Progenitor cell of endocrine pancreas (in vitro differentiated cells): ENCODE data around the gene TEX14. TPM values are rescaled to one million over a fixed set of nuclear protein-coding genes. Genes with fewer than 3 reads are reported as not detected.

Experiments used
- DNase-seq: peaks from one replicate; pipeline ENCODE4 v3.0.0; 2021; ENCODE audit warnings: low spot score; ENCODE audit not compliant: unreplicated experiment
- H3K27ac Mint-ChIP-seq: 2 replicates; pipeline ENCODE4 v1.8.0; 2021; ENCODE audit warnings: mild to moderate bottlenecking, moderate library complexity, mixed read lengths
- H3K27me3 Mint-ChIP-seq: 2 replicates; pipeline ENCODE4 v1.8.0; 2021; ENCODE audit warnings: mixed read lengths
- H3K36me3 Mint-ChIP-seq: 2 replicates; pipeline ENCODE4 v1.8.0; 2022; ENCODE audit warnings: mixed read lengths; ENCODE audit not compliant: insufficient read depth
- H3K4me1 Mint-ChIP-seq: 2 replicates; pipeline ENCODE4 v1.8.0; 2021; ENCODE audit warnings: low read depth, mixed read lengths
- H3K4me3 Mint-ChIP-seq: 2 replicates; pipeline ENCODE4 v1.8.0; 2021; ENCODE audit warnings: low read depth, mild to moderate bottlenecking, moderate library complexity, mixed read lengths
- H3K9me3 Mint-ChIP-seq: 2 replicates; pipeline ENCODE4 v1.8.0; 2021; ENCODE audit warnings: low read depth, mixed read lengths
- total RNA-seq: library from RNA; stranded (reverse); gene quantifications from 2 replicates; pipeline ENCODE4 v1.2.1, GENCODE V29; 2021
- TF ChIP-seq, protein P1 (sequence below): fragments of 200-600 bp; sonication (generic); IDR thresholded peaks from one replicate; pipeline ENCODE4 v1.5.0; 2021; ENCODE audit warnings: antibody characterized with exemption, mild to moderate bottlenecking; ENCODE audit not compliant: unreplicated experiment

Gene TEX14
- total RNA-seq, 1 donor from 2014 or later, result 0.22 TPM

DNA sequence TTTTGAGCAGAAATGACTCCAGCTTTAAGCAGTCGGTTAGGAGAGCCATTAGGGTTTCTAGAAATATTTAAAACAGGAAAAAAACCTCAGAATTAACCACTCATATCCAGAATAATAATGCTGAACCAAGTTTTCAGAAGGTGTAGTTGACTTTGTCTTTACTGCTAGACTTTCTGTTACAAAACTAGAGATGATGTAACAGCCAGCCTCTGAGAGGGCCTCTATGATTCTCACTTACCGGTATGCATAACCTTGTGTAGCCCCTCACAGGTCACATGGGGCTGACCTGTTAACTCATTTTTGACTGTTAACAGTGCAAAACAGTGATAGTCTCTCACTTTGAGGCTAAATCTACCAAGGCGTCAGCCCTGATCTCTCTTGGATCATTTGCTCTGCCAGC lies 74.3 kb downstream of the TEX14 start:
- H3K4me3 Mint-ChIP-seq, result no peak overlapping the region
- H3K27ac Mint-ChIP-seq, result no peak overlapping the region
- peaks cover 6% of the 10 kb centered on the region for H3K27me3 Mint-ChIP-seq
- H3K9me3 Mint-ChIP-seq, result no peaks in the 10 kb centered on the region
- peaks cover 7% of the 10 kb centered on the region for H3K4me1 Mint-ChIP-seq
- DNase-seq, result no peak
- no peaks in the 10 kb centered on the region for H3K36me3 Mint-ChIP-seq
- TF ChIP-seq, protein P1, sequence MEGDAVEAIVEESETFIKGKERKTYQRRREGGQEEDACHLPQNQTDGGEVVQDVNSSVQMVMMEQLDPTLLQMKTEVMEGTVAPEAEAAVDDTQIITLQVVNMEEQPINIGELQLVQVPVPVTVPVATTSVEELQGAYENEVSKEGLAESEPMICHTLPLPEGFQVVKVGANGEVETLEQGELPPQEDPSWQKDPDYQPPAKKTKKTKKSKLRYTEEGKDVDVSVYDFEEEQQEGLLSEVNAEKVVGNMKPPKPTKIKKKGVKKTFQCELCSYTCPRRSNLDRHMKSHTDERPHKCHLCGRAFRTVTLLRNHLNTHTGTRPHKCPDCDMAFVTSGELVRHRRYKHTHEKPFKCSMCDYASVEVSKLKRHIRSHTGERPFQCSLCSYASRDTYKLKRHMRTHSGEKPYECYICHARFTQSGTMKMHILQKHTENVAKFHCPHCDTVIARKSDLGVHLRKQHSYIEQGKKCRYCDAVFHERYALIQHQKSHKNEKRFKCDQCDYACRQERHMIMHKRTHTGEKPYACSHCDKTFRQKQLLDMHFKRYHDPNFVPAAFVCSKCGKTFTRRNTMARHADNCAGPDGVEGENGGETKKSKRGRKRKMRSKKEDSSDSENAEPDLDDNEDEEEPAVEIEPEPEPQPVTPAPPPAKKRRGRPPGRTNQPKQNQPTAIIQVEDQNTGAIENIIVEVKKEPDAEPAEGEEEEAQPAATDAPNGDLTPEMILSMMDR, result no peak

DNA sequence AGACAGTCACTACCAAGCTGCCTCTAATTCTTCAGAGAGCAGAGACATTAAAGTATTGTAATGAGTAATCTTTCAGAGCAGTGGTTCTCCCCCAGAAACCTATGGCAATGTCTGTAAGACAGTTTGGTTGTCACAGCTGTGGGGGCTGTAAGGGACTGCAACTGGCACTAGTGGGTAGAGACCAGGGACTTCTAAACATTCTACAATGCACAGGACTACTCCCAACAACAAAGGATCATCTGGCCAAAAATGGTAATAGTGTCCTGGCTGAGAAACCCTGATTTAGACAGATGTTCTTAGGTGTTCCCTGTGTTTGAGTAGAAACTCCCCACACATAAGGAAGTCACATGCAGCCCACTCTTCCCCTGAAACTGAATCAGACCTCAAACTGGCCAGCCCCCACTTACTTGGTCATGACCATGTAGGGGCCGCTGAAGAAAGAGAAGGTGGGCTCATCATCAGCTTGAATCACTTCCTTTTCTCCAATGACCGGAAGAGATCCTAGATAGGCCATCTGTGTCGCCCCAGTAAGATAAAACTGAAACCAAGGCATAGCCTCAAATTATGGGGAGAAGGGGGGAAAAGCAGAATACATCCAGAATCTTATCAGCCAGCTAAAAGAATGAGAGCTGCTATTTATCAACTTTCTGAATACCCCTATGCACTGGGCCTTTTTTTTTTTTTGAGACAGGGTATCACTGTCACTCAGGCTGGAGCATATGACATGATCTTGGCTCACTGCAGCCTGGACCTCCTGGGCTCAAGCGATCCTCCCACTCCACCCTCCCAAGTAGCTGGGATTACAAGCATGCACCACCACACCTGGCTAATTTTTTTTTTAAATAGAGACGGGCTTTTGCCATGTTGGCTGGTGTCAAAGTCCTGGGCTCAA lies 75.8 kb downstream of the TEX14 start:
- Mint-ChIP-seq H3K27me3 (peaks cover 6% of the 10 kb centered on the region), H3K9me3 (no peaks in the 10 kb centered on the region), H3K36me3 (no peaks in the 10 kb centered on the region), H3K4me1 (peaks cover 7% of the 10 kb centered on the region), H3K27ac (no peak overlapping the region), H3K4me3 (no peak overlapping the region)
- DNase-seq, result no peak
- TF ChIP-seq, protein P1, result no peak

DNA sequence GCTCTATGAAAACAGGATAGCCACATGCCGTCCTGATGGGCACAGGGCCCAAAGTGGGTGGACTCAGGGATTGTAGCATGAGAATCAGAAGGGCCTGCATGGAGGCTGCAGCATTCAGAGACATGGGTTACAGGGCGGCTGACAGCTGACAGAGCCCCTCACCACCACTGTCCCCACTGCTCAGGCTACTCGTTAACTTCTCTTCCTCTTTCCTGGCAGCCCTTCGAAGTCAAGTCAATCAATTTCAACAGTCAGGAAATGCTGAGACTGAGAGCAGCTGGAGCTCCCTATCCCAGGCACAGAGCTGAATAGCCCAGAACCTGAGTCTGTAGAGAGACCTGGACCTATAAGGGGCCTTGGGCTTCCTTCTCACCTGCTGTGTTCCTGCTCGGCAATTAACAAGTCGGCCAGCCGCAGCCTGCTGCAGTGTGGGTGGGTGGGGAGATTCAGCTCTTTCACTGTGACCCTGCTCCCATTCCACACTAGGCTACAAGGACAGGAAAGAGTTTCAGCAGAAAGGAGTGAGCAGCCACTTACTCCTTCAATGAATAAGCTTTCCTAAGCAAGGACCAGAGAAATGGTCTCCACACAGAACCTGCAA lies 76.9 kb downstream of the TEX14 start:
- TF ChIP-seq, protein P1, result no peak
- DNase-seq, result no peak
- Mint-ChIP-seq H3K36me3 (no peaks in the 10 kb centered on the region), H3K9me3 (no peaks in the 10 kb centered on the region), H3K27ac (no peak overlapping the region), H3K4me3 (no peak overlapping the region), H3K27me3 (peaks cover 3% of the 10 kb centered on the region), H3K4me1 (peaks cover 7% of the 10 kb centered on the region)

DNA sequence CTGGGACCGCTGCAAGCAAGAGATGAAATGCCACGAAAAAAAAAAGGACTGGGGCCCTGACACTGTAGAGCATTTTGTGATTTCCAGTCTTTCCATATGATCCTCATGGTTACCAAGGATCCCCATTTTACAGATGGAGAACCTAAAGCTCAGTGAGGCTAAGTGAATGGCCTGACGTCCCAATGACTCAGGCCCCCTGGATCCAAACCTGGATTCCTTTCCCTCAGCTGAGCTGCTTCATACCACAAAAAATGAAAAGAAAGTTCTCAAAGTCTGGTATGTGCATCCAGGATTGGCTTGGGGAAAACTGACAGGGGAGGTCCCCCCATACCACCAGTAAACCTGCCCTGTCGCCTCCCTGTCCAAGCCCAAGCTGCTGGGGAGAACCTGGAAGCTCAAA lies 80.5 kb downstream of the TEX14 start:
- DNase-seq, result no peak
- Mint-ChIP-seq H3K4me3 (no peak overlapping the region), H3K4me1 (no peaks in the 10 kb centered on the region), H3K36me3 (no peaks in the 10 kb centered on the region), H3K27ac (no peak overlapping the region), H3K9me3 (no peaks in the 10 kb centered on the region), H3K27me3 (no peaks in the 10 kb centered on the region)
- TF ChIP-seq, protein P1, result no peak

DNA sequence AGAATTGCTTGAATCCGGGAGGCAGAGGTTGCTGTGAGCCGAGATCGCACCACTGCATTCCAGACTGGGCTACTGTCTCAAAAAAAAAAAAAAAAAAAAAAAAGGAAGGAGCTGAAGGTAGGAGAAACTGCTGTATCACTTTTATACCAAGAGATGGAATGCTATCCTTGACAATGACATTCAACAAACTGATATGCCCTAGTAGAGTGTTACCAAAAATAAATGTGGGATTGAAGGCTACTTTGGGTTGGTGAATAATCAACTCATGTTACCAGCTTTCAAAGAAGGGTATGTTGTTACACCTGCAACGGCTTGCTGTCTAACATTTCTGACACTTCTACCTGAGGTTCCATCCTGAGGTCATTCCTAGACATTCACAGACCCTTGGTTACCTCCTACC lies 84.9 kb downstream of the TEX14 start:
- TF ChIP-seq, protein P1, result no peak
- Mint-ChIP-seq H3K36me3 (no peaks in the 10 kb centered on the region), H3K27ac (no peak overlapping the region), H3K4me1 (no peaks in the 10 kb centered on the region), H3K9me3 (no peaks in the 10 kb centered on the region), H3K27me3 (no peaks in the 10 kb centered on the region), H3K4me3 (no peak overlapping the region)
- no peak for DNase-seq
